Upper lobe of left lung (tissue), 4 donors: ENCODE measurements around the gene C6.

Source experiments
- CTCF ChIP-seq, 6 experiments: fragments of 450-650 bp in 4 of 6; fragments of 200-600 bp in 2 of 6; sonication (generic) in 2 of 6; IDR thresholded peaks; one replicate each; pipeline ENCODE4 v1.5.1; 2016 to 2019; ENCODE audit warnings: antibody characterized with exemption in 6 of 6
- EP300 ChIP-seq, 4 donors: sonication (generic); formaldehyde crosslinking; IDR thresholded peaks; one replicate each; pipeline ENCODE4 v1.5.1; 2017; ENCODE audit warnings: antibody characterized with exemption in 4 of 4, control low read depth in 2 of 4
- POLR2A ChIP-seq, 4 donors: fragments of 450-650 bp; IDR thresholded peaks; one replicate each; pipeline ENCODE4 v1.5.1; 2016 to 2017; ENCODE audit warnings: antibody characterized with exemption in 4 of 4, mild to moderate bottlenecking in 2 of 4

DNA sequence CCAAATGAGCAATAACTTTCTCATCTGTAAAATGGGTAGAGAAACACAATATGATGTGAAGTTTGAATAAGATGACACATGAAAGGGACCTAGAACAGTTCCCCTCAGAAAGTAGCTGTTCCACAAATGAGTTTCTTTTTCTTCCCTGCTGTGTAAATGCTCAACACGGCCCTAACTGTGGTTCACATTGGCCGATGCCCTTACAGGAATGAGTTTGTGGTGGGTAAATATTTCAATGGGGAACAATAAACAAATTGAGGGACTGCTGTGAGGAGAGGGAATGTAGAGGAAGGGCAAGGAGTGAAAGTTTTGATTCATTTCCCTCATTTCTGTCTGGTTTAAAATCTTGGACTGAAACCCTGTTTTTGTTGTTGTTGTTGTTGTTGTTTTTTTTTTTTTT lies 12.8 kb downstream of the C6 start:
- TF ChIP-seq CTCF (IDR thresholded peaks at IDR 0.05) (no peak), POLR2A (IDR thresholded peaks at IDR 0.05) (no peak), EP300 (IDR thresholded peaks at IDR 0.05) (no peak)
